NCI-H82 treated with DMSO at 0.1 percent for 48 hours (cell line): Measurements from ENCODE around the gene SEMA5A.

ENCODE experiments used
- DNase-seq: peaks from one replicate; lab custom pipeline; 2025; ENCODE audit not compliant: unreplicated experiment; lab: John Stamatoyannopoulos, UW

The SEMA5A gene

DNA sequence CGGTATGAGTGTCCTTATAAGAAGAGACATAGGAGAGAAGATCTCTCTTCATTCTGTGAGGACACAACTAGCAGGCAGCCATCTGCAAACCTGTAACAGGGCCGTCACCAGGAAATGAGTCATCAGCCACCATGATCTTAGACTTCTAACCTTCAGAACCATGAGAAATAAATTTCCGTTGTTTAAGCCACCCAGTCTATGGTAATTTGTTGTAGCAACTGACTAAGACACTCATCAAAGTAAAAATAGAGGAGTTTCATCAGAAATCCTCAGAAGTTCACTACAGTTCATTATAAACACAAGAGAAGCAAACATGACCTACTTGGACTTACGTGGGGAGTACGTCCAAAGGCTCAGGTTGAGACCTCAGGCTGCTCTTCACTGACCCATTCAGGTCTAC, 357.7 kb downstream of the SEMA5A start:
- no peak for DNase-seq

DNA sequence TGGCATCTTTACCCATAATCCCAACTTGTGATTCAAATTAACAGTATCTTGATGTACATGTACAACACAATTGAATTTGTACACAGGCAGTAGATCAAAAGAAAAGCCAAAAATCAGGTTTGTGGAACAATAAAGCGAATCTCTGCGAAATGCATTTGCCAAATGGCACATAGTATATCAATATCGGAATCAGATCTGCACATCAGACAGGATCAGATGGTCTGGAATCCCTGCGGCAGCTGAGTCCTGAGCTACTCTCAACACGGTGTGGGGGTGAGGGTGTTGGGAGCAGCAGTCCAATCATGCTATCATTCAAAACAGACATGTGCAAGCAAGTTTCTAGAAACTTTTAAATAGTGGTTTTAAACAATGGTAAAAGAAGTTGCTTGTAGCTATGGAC, 358.3 kb downstream of the SEMA5A start:
- DNase-seq, result no peak

DNA sequence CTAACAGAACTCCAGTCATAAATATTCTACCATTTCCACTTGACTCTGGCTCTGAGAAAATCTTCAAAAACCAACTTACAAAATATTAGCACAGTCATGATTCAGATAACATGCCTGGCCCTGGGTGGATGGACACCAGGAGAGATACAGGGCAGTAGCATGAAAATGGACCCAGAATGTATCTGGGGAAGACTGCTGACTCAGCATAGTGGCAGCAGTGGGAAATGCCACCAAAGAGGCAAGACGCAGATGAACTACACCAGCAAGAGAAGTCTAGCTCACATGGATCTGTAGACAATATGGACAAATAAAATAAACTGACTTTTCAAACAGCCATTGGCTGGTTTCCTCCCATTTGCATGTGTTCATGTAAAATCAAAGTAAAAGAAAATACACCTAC, 359.8 kb downstream of the SEMA5A start:
- DNase-seq, result no peak

DNA sequence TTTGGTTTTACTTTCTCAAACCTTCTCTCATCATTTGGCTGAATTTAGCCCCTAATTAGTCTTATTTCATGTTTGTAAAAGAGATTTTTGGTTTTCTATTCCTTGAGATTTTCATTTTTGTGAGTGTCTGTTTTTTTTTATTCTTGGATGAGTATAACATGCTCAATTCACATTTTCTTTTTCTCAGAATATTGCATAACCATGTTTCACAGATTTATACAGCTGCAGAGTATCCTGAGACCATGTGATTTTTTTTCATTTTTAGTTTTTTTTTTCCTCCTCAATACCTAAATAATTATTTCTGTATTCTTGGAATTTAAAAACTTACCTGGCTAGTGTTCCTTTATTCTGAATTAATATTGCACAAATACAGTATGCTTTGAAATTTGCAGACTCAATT, 361.9 kb downstream of the SEMA5A start:
- DNase-seq, result no peak

DNA sequence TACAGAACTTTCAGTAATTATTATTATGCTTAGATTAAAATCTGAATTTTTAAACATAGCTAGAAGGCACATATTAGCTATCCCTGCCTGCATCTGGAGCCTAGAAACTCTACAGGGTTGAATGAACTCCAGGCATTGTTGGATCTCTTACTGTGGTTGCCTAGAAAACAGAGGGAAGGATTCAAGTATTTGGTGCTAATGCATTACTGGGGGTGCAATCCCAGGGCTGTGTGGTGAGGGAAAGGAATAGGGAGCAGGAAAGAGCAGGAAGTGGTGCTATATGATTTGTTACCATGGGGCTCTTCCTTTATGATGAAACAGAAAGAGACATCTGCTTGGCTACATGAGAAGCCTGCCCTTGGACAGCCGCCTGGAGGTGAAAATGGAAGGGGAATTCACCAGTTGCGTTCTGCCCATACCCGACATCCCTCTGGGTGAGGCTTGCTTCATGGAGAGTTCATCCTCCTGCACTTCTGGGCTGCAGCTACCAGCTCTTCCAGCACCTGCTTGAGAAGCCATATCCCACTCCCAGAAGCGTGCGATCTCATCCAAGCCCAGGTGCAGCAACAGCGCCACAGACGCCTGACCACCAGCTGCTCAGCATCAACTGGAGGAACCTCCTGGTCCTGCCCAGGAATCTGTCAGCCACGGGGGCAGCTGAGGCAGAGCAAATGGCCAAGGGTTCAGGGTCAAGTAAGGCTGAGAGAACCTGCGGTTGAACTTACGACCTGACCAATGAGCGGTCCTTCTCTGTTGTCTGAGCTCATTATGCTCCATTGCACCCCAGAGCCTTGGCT, 362.8 kb downstream of the SEMA5A start:
- no peak for DNase-seq

DNA sequence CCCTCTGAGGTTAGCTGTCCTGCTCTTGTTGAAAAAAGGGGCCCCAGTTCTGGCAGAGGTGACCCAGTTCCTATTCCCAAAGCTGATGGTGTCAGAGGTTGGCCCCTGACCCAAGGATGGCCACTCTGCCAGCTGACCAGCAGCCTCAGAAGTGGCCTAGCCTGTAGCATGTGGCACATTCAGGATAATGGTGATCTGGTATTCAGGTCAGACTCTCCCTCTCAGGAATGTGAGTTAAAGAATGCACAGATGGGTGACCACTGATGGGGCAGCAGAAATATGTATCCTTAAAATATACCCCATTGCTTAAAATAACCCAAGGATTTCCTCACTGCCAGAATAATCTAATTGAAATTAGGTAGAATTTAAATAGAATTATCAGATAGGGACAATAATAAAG, 369.2 kb downstream of the SEMA5A start:
- DNase-seq, result no peak

DNA sequence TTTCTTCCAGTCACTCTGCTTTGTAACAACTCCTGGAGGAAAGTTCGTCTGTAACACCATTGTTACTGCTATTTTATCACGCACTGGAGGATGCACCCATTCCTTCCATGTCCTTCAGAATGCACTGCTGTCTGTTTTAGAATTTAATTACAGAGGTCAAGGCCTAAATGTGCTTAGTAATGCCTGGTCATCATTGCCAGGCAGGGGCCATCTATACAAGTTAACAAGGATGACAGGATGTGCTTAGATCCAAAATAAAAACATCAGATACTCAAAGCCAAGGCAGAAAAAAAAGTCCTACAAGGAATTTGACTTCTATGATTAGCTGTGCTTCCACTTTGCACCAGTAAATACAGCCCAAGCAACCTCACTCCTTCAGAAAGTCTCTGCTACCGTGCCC, 371.4 kb downstream of the SEMA5A start:
- no peak for DNase-seq

DNA sequence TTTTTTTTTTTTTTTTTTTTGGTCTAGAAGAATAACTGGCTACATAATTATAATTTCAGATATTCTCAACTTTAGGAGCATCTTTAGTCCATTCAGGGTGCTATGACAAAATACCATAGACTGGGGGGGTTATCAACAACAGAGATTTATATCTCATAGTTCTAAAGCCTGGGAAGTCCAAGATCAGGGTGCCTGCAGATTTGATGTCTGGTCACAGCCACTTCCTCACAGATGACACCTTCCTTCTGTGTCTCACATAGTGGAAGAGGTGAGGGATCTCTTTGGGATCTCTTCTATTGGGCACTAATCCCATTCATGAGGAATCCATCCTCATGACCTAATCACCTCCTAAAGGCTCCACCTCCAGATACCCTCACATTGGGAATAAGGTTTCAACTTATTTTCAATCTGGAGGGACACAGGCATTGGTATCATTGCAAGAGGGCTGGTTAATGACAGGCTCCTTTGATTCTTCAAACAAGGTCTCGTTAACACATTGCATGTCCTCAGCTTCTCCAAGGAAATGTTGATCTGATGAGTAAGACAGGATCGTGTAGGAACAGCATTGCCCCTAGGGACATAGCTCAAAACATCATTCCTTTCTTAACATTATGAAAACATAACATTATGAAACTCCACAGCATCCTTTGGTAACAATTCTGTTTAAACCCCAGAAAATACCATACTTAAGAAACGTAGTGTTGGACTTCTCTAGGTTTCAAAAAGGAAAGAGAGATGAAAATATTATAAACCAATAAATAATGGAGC, 372.4 kb downstream of the SEMA5A start:
- DNase-seq, result no peak

DNA sequence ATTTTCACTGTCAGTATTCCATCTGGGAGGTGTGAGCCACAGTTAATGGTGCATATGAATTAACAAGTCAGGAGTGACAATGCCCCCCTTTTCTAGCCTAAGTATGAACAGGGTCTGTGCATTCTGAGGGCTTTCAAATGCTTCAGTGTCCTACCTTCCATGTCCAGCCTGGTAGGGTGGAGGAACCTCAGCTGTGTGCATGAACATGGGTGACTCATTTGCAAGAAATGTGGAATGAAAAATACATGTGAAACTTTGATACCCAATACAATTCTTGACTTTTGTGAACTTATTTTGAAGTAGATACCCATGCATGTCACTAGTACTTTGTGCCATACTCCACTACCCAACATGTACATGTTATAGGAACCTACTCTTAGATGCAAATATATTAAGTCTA, 375.8 kb downstream of the SEMA5A start:
- DNase-seq, result no peak

DNA sequence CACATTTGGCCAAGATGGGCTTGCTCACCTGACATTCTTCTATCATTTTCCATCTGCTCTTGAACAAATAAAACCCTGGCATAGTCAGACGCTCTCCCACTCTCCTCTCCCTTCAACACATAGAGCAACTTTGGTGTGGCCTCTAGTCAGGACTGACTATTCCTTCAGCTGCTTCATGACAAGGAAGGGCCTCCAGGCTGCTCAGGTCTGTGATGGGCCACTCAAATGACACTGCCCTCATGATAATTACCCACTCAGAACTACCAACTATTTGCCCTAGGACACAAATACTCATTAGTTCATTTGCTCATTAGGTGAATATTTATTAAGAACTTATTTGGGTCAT, 376.3 kb downstream of the SEMA5A start:
- no peak for DNase-seq

DNA sequence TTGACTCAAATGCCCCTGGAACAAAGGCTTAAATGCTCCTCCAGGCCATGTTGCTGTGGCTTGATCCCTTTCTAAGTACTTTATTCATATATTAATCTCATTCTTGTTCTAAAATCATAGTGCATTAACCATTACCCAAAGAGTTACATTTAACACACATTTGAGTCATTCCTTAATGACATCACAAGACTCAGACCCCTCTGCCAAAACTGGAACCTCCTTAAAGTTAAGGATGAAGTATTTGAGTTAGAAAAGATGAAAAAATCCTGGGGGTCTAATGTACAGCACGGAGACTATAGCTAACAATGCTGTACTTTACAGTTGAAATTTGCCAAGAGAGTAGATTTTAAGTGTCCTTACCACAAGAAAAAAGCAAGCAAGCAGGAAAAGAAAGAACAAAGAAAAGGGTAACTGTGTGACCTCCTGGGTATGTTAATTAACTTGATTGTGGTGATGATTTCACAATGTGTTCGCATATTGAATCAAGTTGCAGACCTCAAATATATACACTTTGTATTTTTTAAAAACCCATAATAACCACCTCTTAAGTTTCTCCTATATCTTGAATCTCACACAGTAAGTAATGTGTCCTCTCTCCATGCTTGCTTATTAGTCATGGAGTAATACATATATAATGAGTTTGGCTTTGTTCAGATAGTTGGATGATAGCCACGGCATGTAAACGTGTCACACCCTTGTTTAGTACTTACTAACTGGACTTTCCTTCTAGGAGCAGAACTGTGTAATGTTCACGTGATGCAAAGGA, 376.9 kb downstream of the SEMA5A start:
- no peak for DNase-seq

DNA sequence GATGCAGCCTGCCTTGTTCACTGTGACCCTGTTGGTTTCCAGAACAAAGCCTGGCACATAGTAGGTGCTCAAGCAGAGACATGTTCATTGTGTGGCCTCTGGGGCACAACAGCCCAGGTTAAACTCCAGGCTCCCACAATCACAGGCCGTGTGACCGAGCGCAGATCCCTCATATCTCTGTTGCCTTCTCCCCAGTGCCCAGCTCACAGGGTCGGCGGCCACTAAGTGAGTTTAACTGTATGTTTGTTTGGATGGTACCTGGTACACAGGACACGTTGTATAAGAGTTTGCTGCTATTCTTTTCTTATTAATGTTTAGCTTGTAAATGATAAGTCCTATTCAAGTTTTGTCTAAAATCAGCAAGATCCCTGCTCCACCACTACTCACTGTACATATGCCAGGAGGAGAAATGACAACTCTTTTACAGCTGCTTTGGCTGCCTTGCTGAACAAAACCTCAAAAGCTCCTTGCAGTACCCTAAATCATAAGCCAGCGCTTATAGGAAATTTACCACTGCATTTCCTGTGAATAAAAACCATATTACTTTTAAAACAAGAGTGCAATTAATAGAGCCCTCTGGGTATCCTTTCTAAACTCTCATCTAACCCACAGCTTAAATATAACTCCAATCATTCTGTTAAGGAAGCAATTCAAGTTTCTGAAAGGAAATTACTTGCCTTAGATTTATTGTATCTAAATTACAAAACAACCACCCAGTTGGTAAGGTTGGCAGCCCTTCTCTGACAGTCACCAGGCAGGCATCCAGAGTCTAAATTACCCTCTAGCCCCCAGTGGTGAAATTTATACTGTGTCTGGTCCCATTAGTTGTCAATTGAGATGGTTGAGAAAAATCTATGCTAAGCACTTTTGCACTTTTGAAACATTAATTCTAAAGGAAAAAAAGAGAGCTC, 379.4 kb downstream of the SEMA5A start:
- no peak for DNase-seq

DNA sequence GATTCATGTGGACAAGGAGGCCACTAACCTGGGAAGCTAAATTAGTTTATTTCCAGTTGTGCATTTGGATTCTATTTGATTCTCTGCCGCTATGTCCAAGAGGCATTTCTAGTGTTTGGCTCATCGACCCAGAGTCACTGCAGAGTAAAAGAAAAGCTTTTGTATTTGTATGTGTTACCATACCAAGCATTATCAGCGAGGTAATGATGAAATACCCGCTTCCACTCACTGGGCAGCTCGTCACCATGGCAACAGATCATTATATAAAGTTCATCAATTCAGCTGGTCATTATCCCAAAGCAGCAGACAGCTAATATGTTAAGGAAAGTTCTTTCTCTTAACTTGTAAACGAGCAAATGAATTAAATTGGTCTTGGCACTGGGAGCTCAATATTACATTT, 380.3 kb downstream of the SEMA5A start:
- no peak for DNase-seq

DNA sequence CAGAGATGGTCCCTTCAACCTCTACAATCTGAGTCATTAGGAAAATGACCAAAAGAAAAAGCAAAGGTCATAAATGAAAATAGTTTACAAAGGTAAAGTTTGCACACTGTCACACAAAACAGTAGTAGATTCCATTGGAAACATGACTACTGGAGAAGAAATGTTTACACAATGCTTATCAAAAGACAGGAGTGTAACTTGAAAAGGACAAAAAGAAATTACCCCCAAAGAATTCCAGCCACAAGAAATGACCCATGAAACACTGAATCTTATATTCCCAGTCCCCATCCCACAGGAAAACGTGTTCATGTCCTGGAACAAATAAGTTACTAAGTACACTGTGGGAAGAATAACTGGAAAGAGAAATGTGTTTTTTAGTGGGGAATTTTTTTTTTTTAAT, 385.1 kb downstream of the SEMA5A start:
- no peak for DNase-seq

DNA sequence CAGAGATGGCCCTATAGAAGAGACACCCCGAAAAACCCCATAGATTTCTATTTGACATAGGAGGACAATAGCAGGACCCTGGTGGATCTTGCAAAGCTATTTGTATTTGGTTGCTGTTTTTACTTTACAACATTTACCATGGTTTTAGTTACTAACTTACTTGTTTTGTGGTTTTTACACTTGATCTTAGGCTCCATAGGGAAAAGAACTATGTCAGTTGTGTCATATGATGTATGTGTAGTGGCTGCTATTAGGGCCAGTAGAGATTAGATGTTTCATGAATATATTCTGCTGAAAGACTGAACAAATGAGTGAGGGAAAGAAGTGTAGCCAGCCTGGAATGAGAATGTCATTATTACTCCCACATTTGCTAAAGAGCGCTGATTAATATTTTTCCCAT, 388.1 kb downstream of the SEMA5A start:
- DNase-seq, result no peak

DNA sequence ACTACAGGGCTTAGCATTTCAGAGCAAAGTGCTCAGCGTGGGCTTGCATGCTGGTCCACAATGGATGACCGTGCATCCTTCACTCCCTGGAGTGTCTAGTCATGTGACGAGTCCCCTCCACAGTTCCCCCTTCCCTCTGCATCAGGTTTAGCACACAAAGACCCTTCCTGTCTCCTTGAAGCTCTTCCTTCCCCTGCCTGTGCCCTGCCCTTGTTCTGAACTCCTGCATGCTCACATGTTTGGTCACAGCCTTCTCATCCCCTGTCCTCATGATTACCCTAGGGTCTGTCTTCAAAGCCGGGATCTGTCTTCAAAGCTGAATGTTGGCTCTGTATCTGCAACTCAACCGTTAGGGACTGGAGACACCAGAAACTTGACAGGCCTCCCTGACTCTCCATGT, 388.9 kb downstream of the SEMA5A start:
- DNase-seq, result no peak

DNA sequence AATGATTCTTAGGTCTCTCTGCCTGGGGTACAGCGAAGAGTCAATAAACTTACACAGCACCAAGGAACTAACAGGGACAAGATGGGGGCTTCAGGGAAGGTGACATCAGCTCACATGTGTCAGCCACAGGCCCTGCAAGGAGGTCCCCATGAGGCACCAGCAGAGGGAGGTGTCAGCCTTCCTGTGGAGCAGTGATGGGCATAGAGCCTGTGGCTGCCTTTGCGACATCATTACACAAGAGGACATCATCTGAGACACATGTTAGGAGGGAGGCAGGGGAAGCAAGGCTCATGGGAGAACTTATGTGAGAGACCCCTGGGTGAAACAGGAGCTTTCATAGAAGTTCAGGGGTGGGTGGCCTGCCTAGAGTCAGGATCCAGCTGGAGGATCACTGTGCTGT, 389.6 kb downstream of the SEMA5A start:
- no peak for DNase-seq

DNA sequence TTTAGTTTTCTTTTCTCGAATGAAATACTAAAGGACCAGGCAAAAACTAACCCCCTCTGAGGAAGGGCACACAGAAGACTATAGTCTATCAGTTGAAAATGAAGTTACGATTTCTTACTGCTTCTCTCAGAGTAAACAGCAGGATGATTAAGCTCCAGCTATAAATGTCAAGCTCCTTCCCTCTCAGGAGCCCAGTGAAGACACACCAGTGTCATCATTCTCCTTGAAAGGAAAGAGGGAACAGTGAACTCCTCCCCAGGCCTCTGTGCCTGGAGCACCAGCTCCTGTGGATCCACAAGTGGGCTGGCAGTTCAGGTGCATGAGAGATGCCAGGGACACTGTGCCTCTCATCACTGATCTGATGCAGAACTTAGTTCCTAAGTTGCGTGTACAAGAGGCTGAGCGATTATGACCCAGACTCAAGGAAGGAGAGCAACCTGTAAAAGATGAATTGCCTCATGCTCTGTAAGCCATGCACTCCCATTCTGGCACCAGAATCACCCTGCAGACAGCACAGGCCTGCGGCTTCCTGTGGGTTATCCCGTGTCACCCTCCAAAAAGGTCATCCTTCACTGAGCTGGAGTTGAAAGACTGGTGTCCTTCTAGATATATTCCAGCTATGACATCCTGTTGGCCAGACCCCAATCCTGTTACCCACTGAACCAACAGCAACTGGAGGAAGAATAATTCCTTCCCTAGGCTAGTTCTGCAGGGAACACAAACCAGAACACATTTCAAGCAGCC, 394.0 kb downstream of the SEMA5A start:
- no peak for DNase-seq

DNA sequence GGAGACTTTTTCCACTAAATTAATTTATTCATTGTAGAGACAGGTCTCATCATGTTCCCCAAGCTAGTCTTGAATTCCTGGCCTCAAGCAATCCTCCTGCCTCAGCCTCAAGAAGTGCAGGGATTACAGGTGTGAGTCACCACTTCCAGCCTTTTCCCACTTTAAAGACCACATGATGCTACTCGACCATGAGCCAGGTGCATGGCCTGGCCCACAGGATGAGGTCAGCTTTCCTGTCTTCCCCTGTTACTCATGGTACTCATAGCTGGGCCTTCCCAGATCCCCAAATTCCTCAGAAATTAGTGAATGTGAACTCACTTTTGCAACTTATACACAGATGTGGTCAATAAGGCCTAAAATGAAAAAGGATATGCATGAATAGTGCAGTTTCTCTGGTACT, 395.9 kb downstream of the SEMA5A start:
- DNase-seq, result no peak

DNA sequence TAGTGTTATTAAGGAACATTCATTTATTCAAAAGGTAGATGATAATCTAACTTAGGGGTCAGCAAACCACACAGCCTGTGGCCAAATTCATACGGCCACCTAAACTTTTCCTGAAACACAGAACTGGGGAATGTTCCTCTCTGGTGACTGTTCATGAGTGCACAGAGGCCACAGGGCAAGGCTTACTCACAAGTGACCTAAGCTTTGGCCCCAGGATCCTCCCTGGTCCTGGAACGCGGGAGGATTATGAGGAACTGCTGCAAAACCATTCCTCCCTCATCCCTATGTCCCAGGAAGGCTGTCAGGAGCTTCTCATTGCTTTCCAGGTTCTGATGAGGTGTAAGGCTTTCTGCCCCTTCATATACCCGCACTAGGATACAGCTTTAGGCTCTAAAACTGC, 397.6 kb downstream of the SEMA5A start:
- no peak for DNase-seq
